IPS-18a (cell line): Measurements from ENCODE around the gene CYS1.

Source experiments
- H3K27ac ChIP-seq: one replicate; pipeline ENCODE4 v1.5.1; 2013; ENCODE audit warnings: low read length
- H3K27me3 ChIP-seq: one replicate; pipeline ENCODE4 v1.6.1; 2013; ENCODE audit warnings: mild to moderate bottlenecking, low read length; ENCODE audit not compliant: control insufficient read depth, insufficient read depth
- H3K36me3 ChIP-seq: one replicate; pipeline ENCODE4 v1.6.1; 2013; ENCODE audit warnings: low read depth, low read length; ENCODE audit not compliant: control insufficient read depth
- H3K4me1 ChIP-seq: one replicate; pipeline ENCODE4 v1.6.1; 2013; ENCODE audit warnings: low read depth, low read length; ENCODE audit not compliant: control insufficient read depth
- H3K4me3 ChIP-seq: one replicate; pipeline ENCODE4 v1.5.1; 2013; ENCODE audit warnings: low read length
- H3K9ac ChIP-seq: one replicate; pipeline ENCODE4 v1.6.1; 2013; ENCODE audit warnings: mild to moderate bottlenecking, low read length, moderate library complexity
- H3K9me3 ChIP-seq: one replicate; pipeline ENCODE4 v1.6.1; 2013; ENCODE audit warnings: low read depth, low read length; ENCODE audit not compliant: control insufficient read depth

The CYS1 gene

GRCh38 chr2:10079266-10079869, 843 bp downstream of the CYS1 start:
- Histone ChIP-seq H3K36me3 (no peaks in the 10 kb centered on the region), H3K9ac (no peak overlapping the region), H3K27ac (no peak overlapping the region), H3K4me1 (peaks cover 12% of the 10 kb centered on the region), H3K27me3 (peaks cover 72% of the 10 kb centered on the region), H3K9me3 (no peaks in the 10 kb centered on the region), H3K4me3 (peak overlapping the region; percentile 43)

GRCh38 chr2:10078704-10079265, 1.4 kb downstream of the CYS1 start:
- peaks cover 12% of the 10 kb centered on the region for H3K4me1 ChIP-seq
- no peak overlapping the region for H3K27ac ChIP-seq
- H3K9me3 ChIP-seq = no peaks in the 10 kb centered on the region
- no peaks in the 10 kb centered on the region for H3K36me3 ChIP-seq
- no peak overlapping the region for H3K9ac ChIP-seq
- H3K27me3 ChIP-seq = peaks cover 72% of the 10 kb centered on the region
- peak overlapping the region; percentile 43 for H3K4me3 ChIP-seq

DNA sequence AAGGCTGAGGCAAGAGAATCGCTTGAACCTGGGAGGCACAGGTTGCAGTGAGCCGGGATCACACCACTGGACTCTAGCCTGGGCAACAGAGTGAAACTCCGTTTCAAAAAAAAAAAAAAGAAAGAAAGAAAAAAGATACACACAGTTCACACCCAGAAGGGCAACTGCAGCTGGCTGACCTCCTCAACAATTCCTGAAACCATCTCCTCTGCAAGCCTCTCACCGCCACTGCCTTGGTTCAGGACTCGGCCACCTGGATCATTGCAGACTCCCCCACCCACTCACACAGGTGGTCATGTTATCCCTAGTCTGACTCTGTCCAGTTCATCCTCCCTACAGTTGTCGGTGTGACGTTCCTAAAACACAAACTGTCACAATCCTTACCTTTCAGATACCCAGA, 2.2 kb downstream of the CYS1 start:
- Histone ChIP-seq H3K9ac (no peak overlapping the region), H3K9me3 (no peaks in the 10 kb centered on the region), H3K36me3 (no peaks in the 10 kb centered on the region), H3K27me3 (peaks cover 67% of the 10 kb centered on the region), H3K4me3 (no peak overlapping the region), H3K4me1 (peaks cover 17% of the 10 kb centered on the region), H3K27ac (no peak overlapping the region)

- Histone ChIP-seq H3K36me3 (no peaks in the 10 kb centered on the region), H3K27me3 (peaks cover 58% of the 10 kb centered on the region), H3K4me3 (no peak overlapping the region), H3K9me3 (no peaks in the 10 kb centered on the region), H3K27ac (no peak overlapping the region), H3K9ac (no peak overlapping the region), H3K4me1 (peaks cover 17% of the 10 kb centered on the region)
Observed at GRCh38 chr2:10076988-10077527, 3.2 kb downstream of the CYS1 start.

DNA sequence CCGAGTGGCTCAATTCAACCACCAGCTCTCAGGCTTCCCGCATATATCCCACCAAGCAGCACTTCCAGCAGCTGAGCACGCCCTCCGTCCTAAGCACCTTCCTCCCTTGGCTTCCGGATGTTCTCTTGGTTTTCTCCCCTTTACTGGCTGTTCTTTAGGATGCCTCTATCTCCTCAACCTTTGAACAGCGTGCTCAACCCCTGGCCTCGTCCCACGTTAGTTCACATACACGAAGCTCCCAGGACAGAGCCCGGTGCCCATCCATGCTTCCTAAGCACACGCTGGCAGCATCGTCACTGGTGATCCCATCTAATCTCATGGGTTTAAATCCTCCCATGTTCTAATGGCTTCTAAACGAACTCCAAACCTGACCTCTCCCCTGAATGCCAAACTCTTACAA, 3.7 kb downstream of the CYS1 start:
- Histone ChIP-seq H3K4me3 (no peak overlapping the region), H3K9me3 (no peaks in the 10 kb centered on the region), H3K27ac (no peak overlapping the region), H3K27me3 (peaks cover 53% of the 10 kb centered on the region), H3K4me1 (peaks cover 17% of the 10 kb centered on the region), H3K9ac (no peak overlapping the region), H3K36me3 (no peaks in the 10 kb centered on the region)

GRCh38 chr2:10075571-10076209, 4.5 kb downstream of the CYS1 start:
- Histone ChIP-seq H3K27ac (no peak overlapping the region), H3K4me1 (peaks cover 11% of the 10 kb centered on the region), H3K4me3 (no peak overlapping the region), H3K27me3 (peaks cover 45% of the 10 kb centered on the region), H3K36me3 (no peaks in the 10 kb centered on the region), H3K9ac (no peak overlapping the region), H3K9me3 (no peaks in the 10 kb centered on the region)

GRCh38 chr2:10075101-10075500, 5.1 kb downstream of the CYS1 start:
- Histone ChIP-seq H3K4me1 (peaks cover 11% of the 10 kb centered on the region), H3K36me3 (no peaks in the 10 kb centered on the region), H3K27me3 (peaks cover 40% of the 10 kb centered on the region), H3K4me3 (no peak overlapping the region), H3K27ac (no peak overlapping the region), H3K9ac (no peak overlapping the region), H3K9me3 (no peaks in the 10 kb centered on the region)

GRCh38 chr2:10073706-10074105, 6.5 kb downstream of the CYS1 start:
- Histone ChIP-seq H3K27me3 (peaks cover 30% of the 10 kb centered on the region), H3K27ac (no peak overlapping the region), H3K9ac (no peak overlapping the region), H3K4me3 (no peak overlapping the region), H3K36me3 (no peaks in the 10 kb centered on the region), H3K4me1 (peaks cover 6% of the 10 kb centered on the region), H3K9me3 (no peaks in the 10 kb centered on the region)

DNA sequence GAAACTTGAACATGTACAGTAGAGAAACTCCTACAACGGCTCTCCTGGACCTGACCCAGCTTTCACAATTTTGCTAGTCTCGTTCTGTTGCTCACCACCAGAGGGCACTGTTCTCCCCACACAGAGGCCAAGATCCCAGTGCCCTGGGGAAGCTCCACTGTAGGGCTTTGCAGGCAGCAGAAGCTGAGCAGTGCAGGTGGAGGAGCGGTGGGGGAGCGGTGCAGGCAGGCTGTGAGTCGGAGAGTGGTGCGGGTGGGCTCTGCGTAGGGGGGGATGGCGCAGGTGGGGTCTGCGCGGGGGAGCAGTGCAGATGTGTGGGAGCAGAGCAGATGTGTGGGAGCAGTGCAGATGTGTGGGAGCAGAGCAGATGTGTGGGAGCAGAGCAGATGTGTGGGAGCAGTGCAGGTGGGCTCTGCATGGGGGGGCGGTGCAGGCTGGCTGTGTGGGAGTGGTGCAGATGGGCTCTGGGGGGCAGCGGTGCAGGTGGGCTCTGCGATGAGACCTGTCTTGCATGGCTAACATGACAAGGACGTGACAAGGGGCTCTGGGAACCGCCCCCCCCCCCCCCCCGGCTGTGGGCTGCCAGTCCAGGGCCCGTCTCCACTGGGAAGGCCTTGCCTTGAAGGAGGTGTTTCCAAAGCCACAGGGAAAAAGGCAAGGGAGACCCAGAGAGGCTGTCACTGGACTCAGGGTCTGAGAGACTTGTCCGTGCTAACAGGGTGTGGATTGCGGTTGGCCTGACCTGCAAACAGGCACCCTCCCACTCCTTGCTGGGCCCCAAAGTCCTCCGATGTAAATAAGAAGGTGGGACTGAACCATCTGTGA, 7.3 kb downstream of the CYS1 start:
- Histone ChIP-seq H3K36me3 (no peaks in the 10 kb centered on the region), H3K4me3 (no peak overlapping the region), H3K27ac (no peak overlapping the region), H3K4me1 (peaks cover 6% of the 10 kb centered on the region), H3K27me3 (peaks cover 21% of the 10 kb centered on the region), H3K9ac (no peak overlapping the region), H3K9me3 (no peaks in the 10 kb centered on the region)

GRCh38 chr2:10071595-10071994, 8.6 kb downstream of the CYS1 start:
- Histone ChIP-seq H3K4me3 (no peak overlapping the region), H3K9ac (no peak overlapping the region), H3K27me3 (peaks cover 8% of the 10 kb centered on the region), H3K36me3 (no peaks in the 10 kb centered on the region), H3K4me1 (peaks cover 6% of the 10 kb centered on the region), H3K27ac (no peak overlapping the region), H3K9me3 (no peaks in the 10 kb centered on the region)

- Histone ChIP-seq H3K27ac (no peak overlapping the region), H3K9me3 (no peaks in the 10 kb centered on the region), H3K36me3 (no peaks in the 10 kb centered on the region), H3K9ac (no peak overlapping the region), H3K4me3 (no peak overlapping the region), H3K27me3 (peaks cover 4% of the 10 kb centered on the region), H3K4me1 (peaks cover 6% of the 10 kb centered on the region)
Observed at GRCh38 chr2:10071176-10071575, 9.0 kb downstream of the CYS1 start.
